H1 (cell line): ENCODE measurements around the gene PGAM5. TPM values are rescaled to one million over a fixed set of nuclear protein-coding genes. Genes with fewer than 3 reads are reported as not detected.

ENCODE experiments used
- CTCF ChIA-PET: fragments of 300-600 bp; sonication (Branson Sonifier 250); formaldehyde crosslinking; loops from one replicate; lab custom pipeline; 2021; ENCODE audit not compliant: partially characterized antibody; lab: Charles Lee
- POLR2A ChIA-PET: fragments of 300-600 bp; sonication (Branson Sonifier 250); formaldehyde crosslinking; loops from one replicate; lab custom pipeline; 2021; ENCODE audit warnings: inconsistent platforms; ENCODE audit not compliant: partially characterized antibody; lab: Charles Lee
- DNase-seq, 2 experiments: peaks; one replicate each; pipeline versions ENCODE4 v3.0.0 to v3.0.0-alpha.2; 2010 to 2022; ENCODE audit warnings: low spot score in 2 of 2, low read depth in 1 of 2, mixed read lengths in 1 of 2
- FAIRE-seq: peaks from 2 replicates; lab custom pipeline; 2011; peaks lifted over from hg19 to GRCh38; lab: Jason Lieb, UNC
- H2AFZ ChIP-seq: 2 replicates; pipeline ENCODE4 v1.8.1; 2012; ENCODE audit warnings: low read length, inconsistent platforms
- H2AK5ac ChIP-seq: 2 replicates; pipeline ENCODE4 v1.6.1; 2013; ENCODE audit warnings: low read depth, low read length
- H2BK120ac ChIP-seq: replicated peaks from 2 replicates; pipeline ENCODE3; 2013; ENCODE audit warnings: low read depth, low read length, inconsistent platforms
- H2BK12ac ChIP-seq: 2 replicates; pipeline ENCODE4 v1.6.1; 2013; ENCODE audit warnings: low read depth, low read length
- H2BK15ac ChIP-seq: 2 replicates; pipeline ENCODE4 v1.6.1; 2013; ENCODE audit warnings: low read length
- H2BK20ac ChIP-seq: 2 replicates; pipeline ENCODE4 v1.6.1; 2013; ENCODE audit warnings: low read length
- H2BK5ac ChIP-seq: 2 replicates; pipeline ENCODE4 v1.6.1; 2013; ENCODE audit warnings: low read depth, low read length
- H3K14ac ChIP-seq: 2 replicates; pipeline ENCODE4 v1.6.1; 2013; ENCODE audit warnings: inconsistent platforms; ENCODE audit not compliant: insufficient read length
- H3K18ac ChIP-seq: 2 replicates; pipeline ENCODE4 v1.6.1; 2013; ENCODE audit warnings: low read length; ENCODE audit errors: extremely low read depth
- H3K23ac ChIP-seq: 2 replicates; pipeline ENCODE4 v1.6.1; 2013; ENCODE audit warnings: inconsistent platforms; ENCODE audit not compliant: insufficient read length
- H3K23me2 ChIP-seq: 2 replicates; pipeline ENCODE4 v1.6.1; 2013; ENCODE audit warnings: low read depth, low read length
- H3K27ac ChIP-seq: 2 replicates; pipeline ENCODE4 v1.6.1; 2011; ENCODE audit warnings: low read depth, low read length, inconsistent platforms
- H3K27me3 ChIP-seq, 4 experiments: replicated peaks in 1 of 4; 1 replicate in 1 of 4; 2 replicates in 3 of 4; pipeline versions ENCODE4 v1.6.1 to v1.8.1; 2011 to 2013; ENCODE audit warnings: low read length in 3 of 4, mild to moderate bottlenecking in 3 of 4, inconsistent platforms in 2 of 4, mixed read lengths in 2 of 4, moderate library complexity in 1 of 4; ENCODE audit not compliant: control insufficient read depth in 3 of 4, insufficient read depth in 3 of 4; ENCODE audit errors: extremely low read depth in 1 of 4
- H3K36me3 ChIP-seq, 4 experiments: 2 replicates each; pipeline versions ENCODE4 v1.6.1 to v1.8.1; 2011 to 2013; ENCODE audit warnings: mild to moderate bottlenecking in 4 of 4, low read length in 3 of 4, moderate library complexity in 2 of 4, control low read depth in 1 of 4, inconsistent platforms in 1 of 4; ENCODE audit not compliant: insufficient read depth in 4 of 4, control insufficient read depth in 2 of 4
- H3K4ac ChIP-seq: replicated peaks from 2 replicates; pipeline ENCODE3; 2013; ENCODE audit warnings: low read length, low read depth, mixed read lengths, inconsistent platforms; ENCODE audit not compliant: insufficient read length
- H3K4me1 ChIP-seq, 4 experiments: replicated peaks in 1 of 4; 1 replicate in 1 of 4; 2 replicates in 3 of 4; pipeline versions ENCODE4 v1.6.1 to v1.8.1; 2011 to 2013; ENCODE audit warnings: low read length in 3 of 4, inconsistent platforms in 2 of 4, mixed read lengths in 1 of 4; ENCODE audit not compliant: insufficient read depth in 4 of 4, control insufficient read depth in 3 of 4
- H3K4me2 ChIP-seq, 2 experiments: 2 replicates each; pipeline versions ENCODE4 v1.6.1 to v1.8.1; 2011 to 2013; ENCODE audit warnings: low read depth in 2 of 2, low read length in 2 of 2, control low read depth in 1 of 2, inconsistent platforms in 1 of 2, mild to moderate bottlenecking in 1 of 2; ENCODE audit not compliant: insufficient read depth in 1 of 2
- H3K4me3 ChIP-seq, 4 experiments: fragments of 200-600, 300-600 bp in 1 of 4; sonication (generic), shearing (Covaris generic), sonication (Bioruptor Twin) in 1 of 4; 2 replicates each; pipeline versions ENCODE4 v1.5.1 to v1.8.1; 2011 to 2016; ENCODE audit warnings: low read length in 4 of 4, low read depth in 3 of 4, control low read depth in 2 of 4, inconsistent platforms in 2 of 4, mild to moderate bottlenecking in 2 of 4, mixed read lengths in 1 of 4, moderate library complexity in 1 of 4; ENCODE audit not compliant: insufficient read depth in 2 of 4; ENCODE audit errors: extremely low read depth in 1 of 4
- H3K56ac ChIP-seq: replicated peaks from 2 replicates; pipeline ENCODE3; 2013; ENCODE audit warnings: low read depth, mild to moderate bottlenecking, mixed read lengths, low read length, inconsistent platforms; ENCODE audit not compliant: insufficient read length
- H3K79me1 ChIP-seq: 2 replicates; pipeline ENCODE4 v1.6.1; 2013; ENCODE audit warnings: low read depth, low read length, control low read depth
- H3K79me2 ChIP-seq, 2 experiments: 2 replicates each; pipeline versions ENCODE4 v1.6.1 to v1.8.1; 2012 to 2013; ENCODE audit warnings: low read length in 2 of 2, mild to moderate bottlenecking in 2 of 2, inconsistent platforms in 1 of 2; ENCODE audit not compliant: insufficient read depth in 2 of 2, control insufficient read depth in 1 of 2
- H3K9ac ChIP-seq, 4 experiments: replicated peaks in 1 of 4; 1 replicate in 1 of 4; 2 replicates in 3 of 4; pipeline versions ENCODE4 v1.6.1 to v1.8.1; 2011 to 2013; ENCODE audit warnings: low read depth in 3 of 4, low read length in 3 of 4, control low read depth in 2 of 4, mild to moderate bottlenecking in 2 of 4, moderate library complexity in 2 of 4, inconsistent platforms in 1 of 4; ENCODE audit errors: extremely low read depth in 1 of 4
- H3K9me3 ChIP-seq, 2 experiments: 2 replicates each; pipeline versions ENCODE4 v1.6.1 to v1.8.1; 2012 to 2013; ENCODE audit warnings: mild to moderate bottlenecking in 2 of 2, moderate library complexity in 2 of 2, control low read depth in 1 of 2, inconsistent platforms in 1 of 2, low read depth in 1 of 2, low read length in 1 of 2, mixed read lengths in 1 of 2; ENCODE audit not compliant: insufficient read depth in 2 of 2
- H4K20me1 ChIP-seq, 2 experiments: replicated peaks in 1 of 2; 2 replicates each; pipeline versions ENCODE3 to v1.8.1; 2011 to 2013; ENCODE audit warnings: inconsistent platforms in 2 of 2, low read length in 2 of 2, mild to moderate bottlenecking in 1 of 2; ENCODE audit not compliant: insufficient read depth in 2 of 2, control insufficient read depth in 1 of 2
- H4K5ac ChIP-seq: 2 replicates; pipeline ENCODE4 v1.6.1; 2013; ENCODE audit warnings: low read length, low read depth, mixed read lengths, inconsistent platforms; ENCODE audit not compliant: insufficient read length
- H4K8ac ChIP-seq: 2 replicates; pipeline ENCODE4 v1.8.0; 2013; ENCODE audit warnings: mild to moderate bottlenecking, moderate library complexity, low read length, inconsistent platforms; ENCODE audit not compliant: insufficient read depth; ENCODE audit errors: extremely low read depth
- H4K91ac ChIP-seq: replicated peaks from 2 replicates; pipeline ENCODE3; 2013; ENCODE audit warnings: low read length, mixed read lengths, inconsistent platforms; ENCODE audit not compliant: insufficient read length
- CBX5 ChIP-seq: fragments of 300-800, 300-1000 bp; sonication (generic); IDR thresholded peaks from 2 replicates; pipeline ENCODE4 v1.7.1; 2016; ENCODE audit warnings: antibody characterized with exemption, low read length, low read depth
- WGBS, 2 experiments: shearing (Covaris generic) in 1 of 2; methylation state at CpG; one replicate each; pipeline versions ENCODE4 v1.1.6 to v1.1.7; 2013 to 2015; ENCODE audit warnings: low lambda C conversion rate in 2 of 2, mixed read lengths in 2 of 2, inconsistent platforms in 1 of 2, low coverage in 1 of 2, missing lambda C conversion rate in 1 of 2; ENCODE audit not compliant: insufficient replicate concordance in 2 of 2, insufficient coverage in 1 of 2, insufficient read length in 1 of 2; ENCODE audit errors: extremely low coverage in 1 of 2, missing lambda C conversion rate in 1 of 2; 5-methylcytosine and 5-hydroxymethylcytosine counted together
- polyA plus RNA-seq, 7 experiments: library from polyadenylated mRNA; depleted of rRNA in 3 of 7; stranded (reverse) in 5 of 7; unstranded in 2 of 7; fragments of >200 nt in 5 of 7; fragments of 200-250 nt in 2 of 7; gene quantifications; 1 replicate in 5 of 7; 2 replicates in 1 of 7; 4 replicates in 1 of 7; pipeline versions ENCODE4 v1.2.1 to v1.2.3, GENCODE V29; 2011 to 2013; ENCODE audit warnings: missing spikeins in 2 of 7, mixed read lengths in 2 of 7
- total RNA-seq: library from RNA; stranded (reverse); fragmentation: NEBNext Ultra II Directional; extraction: Animal tissue kit (Norgen Biotek cat#: 25700); gene quantifications from 2 replicates; pipeline ENCODE4 v1.2.1, GENCODE V29; 2021

Gene PGAM5
- total and polyA plus RNA-seq, 2 of the 8 experiments (the other 6 are each of a cell fraction or from before 2014, with no cell fraction given) = 66.4 to 84.0 TPM

DNA sequence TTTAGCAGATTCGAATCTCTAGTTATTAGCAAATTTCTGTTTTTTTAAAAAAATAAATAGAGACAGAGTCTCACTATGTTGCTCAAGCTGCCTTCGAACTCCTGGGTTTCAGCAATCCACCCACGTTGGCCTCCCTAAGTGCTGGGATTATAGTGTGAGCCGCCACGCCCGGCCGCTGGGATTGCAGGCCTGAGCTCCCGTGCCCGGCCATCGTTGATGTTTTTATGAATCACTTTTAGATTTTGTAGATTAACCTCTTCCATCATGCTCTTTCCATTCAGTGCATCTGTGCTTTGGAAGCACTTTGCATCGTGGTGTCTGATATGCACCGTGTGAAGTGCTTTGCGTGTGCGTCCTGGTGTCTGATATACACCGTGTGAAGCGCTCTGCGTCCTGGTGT is 20.9 kb downstream of the PGAM5 start:
- H2AFZ ChIP-seq = no peak overlapping the region
- H3K18ac ChIP-seq = no peak overlapping the region
- POLR2A ChIA-PET = interaction anchor here (1.1 to 3.1 kb wide), 5 partner anchors 13 to 36 kb away, joined by 3 to 17 read pairs (median 4); no protein-coding TSS in a partner anchor
- H4K91ac ChIP-seq = no peak overlapping the region
- H2BK12ac ChIP-seq = no peak overlapping the region
- no peak overlapping the region for H2BK20ac ChIP-seq
- H3K9ac ChIP-seq = no peak overlapping the region
- TF ChIP-seq CBX5 = no peak
- no peak overlapping the region for H2BK15ac ChIP-seq
- H3K9me3 ChIP-seq = peaks cover 0 to 8% of the 10 kb centered on the region in 2 experiments; a peak in 1 of 4 replicates
- CTCF ChIA-PET = no interaction called here
- H3K27me3 ChIP-seq = no peaks in the 10 kb centered on the region
- H3K4ac ChIP-seq = no peak overlapping the region
- no peaks in the 10 kb centered on the region for H3K79me1 ChIP-seq
- peaks cover 6 to 13% of the 10 kb centered on the region in 2 experiments for H4K20me1 ChIP-seq
- no peak overlapping the region for H4K5ac ChIP-seq
- no peak overlapping the region for H2BK120ac ChIP-seq
- no peak overlapping the region for H3K14ac ChIP-seq
- H3K23ac ChIP-seq = no peak overlapping the region
- no peaks in the 10 kb centered on the region; a peak in 1 of 4 replicates for H3K79me2 ChIP-seq
- no peak overlapping the region for H3K4me3 ChIP-seq
- H3K4me2 ChIP-seq = no peak overlapping the region
- H3K36me3 ChIP-seq = peaks cover 48 to 87% (median 78%) of the 10 kb centered on the region in 4 experiments
- no peaks in the 10 kb centered on the region for H3K23me2 ChIP-seq
- H2AK5ac ChIP-seq = no peak overlapping the region
- DNase-seq = no peak
- FAIRE-seq = no peak
- H3K56ac ChIP-seq = no peak overlapping the region
- H3K27ac ChIP-seq = no peak overlapping the region
- WGBS, 2 experiments = 94% methylated on average over 17 of the region's 17 CpGs; no CpG with 5 or more reads in 1 of the 2 experiments
- H3K4me1 ChIP-seq = no peaks in the 10 kb centered on the region; a peak in 1 of 7 replicates
- no peak overlapping the region for H2BK5ac ChIP-seq
- H4K8ac ChIP-seq = no peak overlapping the region
